Measurements from ENCODE around the gene GJC1. TPM values are rescaled to one million over a fixed set of nuclear protein-coding genes. Genes with fewer than 3 reads are reported as not detected.

Gene GJC1
- total and polyA plus RNA-seq, 2 of the 8 experiments (the other 6 are each of a cell fraction or from before 2014, with no cell fraction given): 29.1 to 154 TPM

DNA sequence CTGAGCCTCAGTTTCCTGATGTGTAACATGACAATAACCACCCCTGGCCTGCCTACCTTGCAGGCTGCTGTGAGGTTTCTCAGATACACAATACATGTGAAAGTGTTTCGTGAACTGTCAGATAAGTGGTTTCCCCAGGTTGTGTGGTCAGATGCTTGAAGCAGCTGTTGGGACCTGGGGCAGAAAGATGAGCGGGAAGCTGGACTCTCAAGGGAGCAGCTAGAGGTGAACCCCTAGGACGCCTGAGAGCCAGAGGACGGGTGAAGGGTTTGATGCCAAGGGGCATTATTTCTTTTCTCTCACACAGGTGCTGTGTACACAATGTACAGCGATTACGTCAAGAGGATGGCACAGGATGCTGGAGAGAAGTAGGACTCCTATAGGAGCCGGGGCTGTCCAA, 19.9 kb upstream of the GJC1 start:
- H3K14ac ChIP-seq (ENCODE audit: insufficient read length): no peak overlapping the region
- no peaks in the 10 kb centered on the region for H3K79me1 ChIP-seq (ENCODE audit: low read depth, low read length)
- H4K5ac ChIP-seq (ENCODE audit: insufficient read length, low read depth, low read length): no peak overlapping the region
- H3K23me2 ChIP-seq (ENCODE audit: low read depth, low read length): no peaks in the 10 kb centered on the region
- WGBS, 2 experiments (ENCODE audit: extremely low coverage in 1 of 2, insufficient coverage in 1 of 2, insufficient read length in 1 of 2, insufficient replicate concordance in 2 of 2, low coverage in 1 of 2, low lambda C conversion rate in 2 of 2, missing lambda C conversion rate in 1 of 2): 89% methylated on average over 7 of the region's 7 CpGs; no CpG with 5 or more reads in 1 of the 2 experiments
- H3K4me3 ChIP-seq (ENCODE audit: extremely low read depth in 1 of 4, insufficient read depth in 2 of 4, low read depth in 3 of 4, low read length in 4 of 4): no peak overlapping the region
- no peak overlapping the region for H2BK5ac ChIP-seq (ENCODE audit: low read depth, low read length)
- POLR2A ChIA-PET (ENCODE audit: partially characterized antibody): interaction anchor here (1.2 to 2.7 kb wide), 4 partner anchors 11 to 75 kb away, joined by 3 to 15 read pairs (median 4); no protein-coding TSS in a partner anchor
- no peaks in the 10 kb centered on the region for H3K9me3 ChIP-seq (ENCODE audit: insufficient read depth in 2 of 2, low read depth in 1 of 2, low read length in 1 of 2)
- no peak overlapping the region for H3K4me2 ChIP-seq (ENCODE audit: insufficient read depth in 1 of 2, low read depth in 2 of 2, low read length in 2 of 2)
- H3K79me2 ChIP-seq (ENCODE audit: control insufficient read depth in 1 of 2, insufficient read depth in 2 of 2, low read length in 2 of 2): no peaks in the 10 kb centered on the region
- no peak overlapping the region for H2BK12ac ChIP-seq (ENCODE audit: low read depth, low read length)
- H3K23ac ChIP-seq (ENCODE audit: insufficient read length): no peak overlapping the region
- CTCF ChIA-PET (ENCODE audit: partially characterized antibody): interaction anchor here (12.4 to 28.4 kb wide), 2 partner anchors 12 to 75 kb away, joined by 142 to 577 read pairs; no protein-coding TSS in a partner anchor
- TF ChIP-seq POLR2AphosphoS5 (IDR thresholded peaks at IDR 0.05; ENCODE audit: low read depth, low read length) (no peak), PHF8 (conservative IDR thresholded peaks at IDR 0.05; ENCODE audit: low read depth, low read length) (no peak), SRF (IDR thresholded peaks at IDR 0.05; ENCODE audit: low read depth, low read length) (no peak), KDM5A (IDR thresholded peaks at IDR 0.05; ENCODE audit: low read length) (no peak), POLR2A (IDR thresholded peaks at IDR 0.05; ENCODE audit: control extremely low read depth in 1 of 2, low read depth in 2 of 2, low read length in 2 of 2) (no peak), MAFK (IDR thresholded peaks at IDR 0.05; ENCODE audit: low read depth, low read length) (no peak), HDAC2 (IDR thresholded peaks at IDR 0.05; ENCODE audit: borderline replicate concordance in 1 of 2, low read depth in 2 of 2, low read length in 2 of 2) (no peak), CHD2 (IDR thresholded peaks at IDR 0.05; ENCODE audit: low read length) (no peak), CHD1 (IDR thresholded peaks at IDR 0.05; ENCODE audit: low read depth, low read length) (no peak), ASH2L (IDR thresholded peaks at IDR 0.05; ENCODE audit: low read length) (no peak), CEBPB (IDR thresholded peaks at IDR 0.05; ENCODE audit: low read depth, low read length) (no peak), RBBP5 (IDR thresholded peaks at IDR 0.05; ENCODE audit: borderline replicate concordance, low read depth, low read length) (no peak), GTF2F1 (IDR thresholded peaks at IDR 0.05; ENCODE audit: borderline replicate concordance, low read depth, low read length) (no peak)
- TF ChIP-seq, protein P1, sequence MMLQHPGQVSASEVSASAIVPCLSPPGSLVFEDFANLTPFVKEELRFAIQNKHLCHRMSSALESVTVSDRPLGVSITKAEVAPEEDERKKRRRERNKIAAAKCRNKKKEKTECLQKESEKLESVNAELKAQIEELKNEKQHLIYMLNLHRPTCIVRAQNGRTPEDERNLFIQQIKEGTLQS (IDR thresholded peaks at IDR 0.05; ENCODE audit: insufficient read depth, low read depth, low read length): no peak
- no peak overlapping the region for H4K8ac ChIP-seq (ENCODE audit: extremely low read depth, insufficient read depth, low read length)
- no peak overlapping the region for H2BK120ac ChIP-seq (replicated peaks; ENCODE audit: low read depth, low read length)
- no peak for FAIRE-seq
- H2BK15ac ChIP-seq (ENCODE audit: low read length): no peak overlapping the region
- no peaks in the 10 kb centered on the region for H3K27me3 ChIP-seq (replicated peaks in 1 of 4; ENCODE audit: control insufficient read depth in 3 of 4, extremely low read depth in 1 of 4, insufficient read depth in 3 of 4, low read length in 3 of 4)
- DNase-seq (ENCODE audit: low read depth in 1 of 2, low spot score in 2 of 2): no peak
- peaks cover 20 to 48% (median 41%) of the 10 kb centered on the region in 4 experiments for H3K36me3 ChIP-seq (ENCODE audit: control insufficient read depth in 2 of 4, insufficient read depth in 4 of 4, low read length in 3 of 4)
- H3K4ac ChIP-seq (replicated peaks; ENCODE audit: insufficient read length, low read depth, low read length): no peak overlapping the region
- no peak overlapping the region for H3K56ac ChIP-seq (replicated peaks; ENCODE audit: insufficient read length, low read depth, low read length)
- H2AK5ac ChIP-seq (ENCODE audit: low read depth, low read length): no peak overlapping the region
- H2AFZ ChIP-seq (ENCODE audit: low read length): no peak overlapping the region
- H4K91ac ChIP-seq (replicated peaks; ENCODE audit: insufficient read length, low read length): no peak overlapping the region
- peak overlapping the region in 1 of 4 experiments; percentile 31; a peak in 2 of 7 replicates for H3K9ac ChIP-seq (replicated peaks in 1 of 4; ENCODE audit: extremely low read depth in 1 of 4, low read depth in 3 of 4, low read length in 3 of 4)
- no peak overlapping the region for H3K27ac ChIP-seq (ENCODE audit: low read depth, low read length)
- no peak overlapping the region for H3K18ac ChIP-seq (ENCODE audit: extremely low read depth, low read length)
- H2BK20ac ChIP-seq (ENCODE audit: low read length): no peak overlapping the region
- H3K4me1 ChIP-seq (replicated peaks in 1 of 4; ENCODE audit: control insufficient read depth in 3 of 4, insufficient read depth in 4 of 4, low read length in 3 of 4): peaks cover 0 to 6% (median 3%) of the 10 kb centered on the region in 4 experiments; a peak in 4 of 7 replicates
- H4K20me1 ChIP-seq (replicated peaks in 1 of 2; ENCODE audit: control insufficient read depth in 1 of 2, insufficient read depth in 2 of 2, low read length in 2 of 2): peaks cover 0 to 1% of the 10 kb centered on the region in 2 experiments

Measured in H1 (cell line).